Activated CD8-positive, alpha-beta memory T cell treated with anti-CD3 and anti-CD28 coated beads, Interleukin-2, amount 50 U/mL, for 24 hours (primary cell): ENCODE results near the gene A2ML1.
"Not testable (repeated sequence)": the region's sequence is repeated elsewhere in the genome, so short reads cannot be mapped to it uniquely, and the experiment has no call there.

Experiments used
- DNase-seq: peaks from one replicate; pipeline ENCODE4 v3.0.0-alpha.2; 2020; ENCODE audit errors: extremely low read depth

Gene A2ML1

DNA sequence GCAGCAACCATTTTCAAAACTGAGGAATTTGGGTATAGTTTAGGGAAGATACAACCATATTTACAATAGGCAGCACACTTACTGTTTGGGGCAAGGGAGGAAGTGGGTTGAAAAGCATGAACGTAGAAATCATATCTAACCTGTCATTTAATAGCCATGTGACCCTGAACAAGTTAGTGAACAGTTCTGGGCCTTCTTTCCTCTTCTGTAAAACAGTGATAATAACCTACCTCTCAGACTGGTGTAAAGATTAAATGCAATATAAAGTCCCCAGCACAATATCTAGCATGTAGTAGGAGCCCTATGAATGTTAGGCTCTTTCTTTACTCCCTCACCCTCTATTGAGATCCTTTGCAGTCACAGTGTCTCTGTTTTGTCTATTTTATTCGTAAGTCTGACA, 33.5 kb downstream of the A2ML1 start:
- no peak for DNase-seq

DNA sequence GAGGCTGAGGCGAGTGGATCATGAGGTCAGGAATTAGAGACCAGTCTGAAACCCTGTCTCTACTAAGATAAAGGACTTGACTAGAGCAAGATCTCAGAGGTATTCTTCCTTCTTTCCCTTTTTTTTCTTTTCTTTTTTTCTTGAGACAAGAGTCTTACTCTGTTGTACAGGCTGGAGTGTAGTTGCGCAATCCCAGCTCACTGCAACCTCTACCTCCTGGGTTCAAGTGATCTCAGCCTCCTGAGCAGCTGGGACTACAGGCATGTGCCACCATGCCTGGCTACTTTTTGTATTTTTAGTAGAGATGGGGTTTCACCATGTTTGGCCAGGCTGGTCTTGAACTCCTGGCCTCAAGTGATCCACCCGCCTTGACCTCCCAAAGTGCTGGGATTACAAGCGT, 37.0 kb downstream of the A2ML1 start:
- DNase-seq, result not testable (repeated sequence)

DNA sequence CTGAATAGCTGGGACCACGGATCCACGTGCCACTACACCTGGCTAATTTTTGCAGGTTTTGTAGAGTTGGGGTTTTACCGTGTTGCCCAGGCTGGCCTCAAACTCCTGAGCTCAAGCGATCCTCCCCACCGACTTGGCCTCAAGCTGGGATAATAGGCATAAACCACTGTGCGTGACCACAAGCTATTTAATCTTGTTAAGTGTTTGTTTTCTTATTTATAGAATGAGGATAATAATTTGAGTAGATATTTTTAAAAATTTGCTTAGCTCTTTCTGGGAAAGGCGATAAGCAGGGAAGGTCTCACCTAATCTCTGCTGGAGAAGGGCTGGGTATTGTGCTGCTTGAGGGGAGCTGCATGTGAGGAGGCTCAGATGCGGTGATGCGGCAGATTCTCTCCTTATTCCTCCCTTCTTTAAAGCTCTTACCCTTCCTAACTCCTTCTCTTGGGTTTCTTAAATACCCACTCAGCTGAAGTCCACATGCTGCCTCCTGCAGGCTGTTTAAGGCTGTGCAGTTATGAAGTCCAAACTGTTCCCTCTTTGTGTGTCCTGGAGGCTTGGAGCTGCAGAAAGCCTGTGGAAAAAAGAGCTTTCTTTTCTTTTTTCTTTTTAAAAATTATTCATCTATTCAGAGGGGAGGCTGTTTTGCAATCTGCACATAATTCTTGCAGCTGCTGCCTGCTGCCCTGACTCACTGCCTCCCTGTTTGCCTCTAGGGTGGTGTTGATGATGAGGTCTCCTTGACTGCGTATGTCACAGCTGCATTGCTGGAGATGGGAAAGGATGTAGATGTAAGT, 37.9 kb downstream of the A2ML1 start:
- no peak for DNase-seq

DNA sequence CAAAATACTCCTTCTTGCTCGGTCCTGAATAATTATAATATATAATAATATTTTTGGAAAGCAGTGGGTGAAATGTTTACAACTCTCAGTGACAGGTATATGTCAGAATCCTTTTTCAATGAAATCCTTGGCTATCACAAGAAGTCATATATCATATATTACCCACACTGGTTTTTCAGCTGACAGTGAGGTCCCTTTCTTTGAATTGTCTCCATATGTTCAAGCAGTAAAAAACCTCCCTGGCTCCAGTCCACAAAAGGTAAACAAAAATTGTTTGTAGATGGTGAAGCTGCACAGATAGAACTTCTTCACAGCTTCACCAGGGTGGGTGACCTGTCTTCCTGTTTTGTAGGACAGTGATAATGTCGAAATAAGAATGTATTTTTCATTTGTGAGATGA, 44.0 kb downstream of the A2ML1 start:
- no peak for DNase-seq

DNA sequence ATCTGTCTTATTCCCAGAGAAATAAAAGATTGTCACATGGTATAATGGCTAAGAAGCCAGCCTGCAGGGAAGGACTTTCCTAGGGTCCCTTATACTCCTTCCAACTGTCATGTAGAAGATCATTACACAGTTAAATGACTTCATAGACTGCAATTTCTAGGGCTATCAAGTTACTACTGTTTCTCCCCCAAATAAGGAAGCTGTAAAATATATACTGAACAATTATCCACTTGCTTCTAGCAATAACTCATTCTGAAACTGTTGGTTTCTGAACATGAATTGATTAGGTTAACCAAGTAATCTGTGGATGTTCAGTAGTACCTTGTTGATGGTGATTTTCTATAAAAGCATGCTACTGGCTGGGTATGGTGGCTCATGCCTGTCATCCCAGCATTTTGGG, 44.6 kb downstream of the A2ML1 start:
- no peak for DNase-seq

DNA sequence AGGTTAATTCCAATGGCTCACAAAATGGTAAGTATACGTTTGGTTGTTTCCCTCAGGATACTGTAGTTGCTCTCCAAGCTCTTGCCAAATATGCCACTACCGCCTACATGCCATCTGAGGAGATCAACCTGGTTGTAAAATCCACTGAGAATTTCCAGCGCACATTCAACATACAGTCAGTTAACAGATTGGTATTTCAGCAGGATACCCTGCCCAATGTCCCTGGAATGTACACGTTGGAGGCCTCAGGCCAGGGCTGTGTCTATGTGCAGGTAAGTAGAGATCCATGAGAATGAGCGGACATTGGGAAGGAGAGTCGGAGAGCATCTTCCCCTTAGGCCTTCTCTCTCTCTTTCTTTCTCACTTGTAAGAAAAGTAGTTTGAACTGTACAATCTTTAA, 45.4 kb downstream of the A2ML1 start:
- DNase-seq, result no peak

DNA sequence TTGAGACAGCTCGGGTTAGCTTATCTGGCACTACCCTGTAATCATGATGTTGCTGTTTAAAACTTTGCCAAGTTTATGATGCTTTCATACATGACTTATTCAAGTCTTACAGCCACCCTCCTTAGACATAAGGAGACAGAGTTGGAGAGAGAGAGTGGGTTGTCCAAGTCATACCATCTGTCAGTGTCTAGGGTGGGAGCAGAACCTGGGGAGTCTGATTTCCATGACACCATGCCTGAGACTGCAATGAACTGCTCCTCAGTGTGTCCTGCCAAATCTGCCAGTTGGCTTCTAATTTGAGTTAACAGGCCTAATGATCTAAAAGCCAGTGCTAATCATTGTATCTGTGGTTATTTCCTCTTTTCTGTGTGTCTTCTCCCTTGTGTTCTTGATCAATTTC, 48.2 kb downstream of the A2ML1 start:
- no peak for DNase-seq

DNA sequence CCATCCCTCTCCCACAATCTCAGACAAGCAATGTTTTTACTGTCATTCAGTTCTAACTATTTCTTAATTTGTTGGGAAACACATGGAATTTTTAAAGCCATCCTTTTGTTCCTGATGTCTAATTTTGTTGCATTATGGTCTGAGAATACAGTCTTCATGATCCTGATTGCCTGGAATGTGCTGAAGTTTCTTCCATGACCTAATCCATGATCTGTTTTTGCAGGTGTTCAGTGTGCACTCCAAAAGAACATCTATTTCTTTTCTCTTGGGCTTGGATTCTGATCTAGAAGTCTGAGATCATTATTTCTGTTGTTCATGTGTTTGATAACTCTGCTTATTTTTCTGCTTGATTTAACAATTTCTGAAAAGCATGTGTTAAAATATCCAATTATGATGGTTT, 48.6 kb downstream of the A2ML1 start:
- no peak for DNase-seq

DNA sequence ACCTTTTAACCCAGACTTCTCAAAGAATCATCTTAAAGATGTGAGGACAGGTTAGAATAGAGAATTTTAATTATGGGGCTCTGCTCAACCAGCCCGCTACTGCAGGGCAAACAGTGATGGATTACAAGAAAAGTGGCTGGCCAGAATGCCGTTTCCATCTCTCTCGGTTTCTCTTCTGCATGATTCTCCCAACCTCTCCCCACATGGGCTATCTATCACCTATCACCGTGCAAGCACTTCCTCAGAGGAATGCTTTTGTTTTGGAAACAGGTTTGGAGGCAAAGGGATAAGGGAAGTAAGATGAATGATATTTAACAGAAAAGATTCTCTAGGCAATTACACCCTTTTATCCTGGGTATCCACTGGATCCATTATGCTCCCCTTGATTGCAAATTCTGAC, 54.5 kb downstream of the A2ML1 start:
- no peak for DNase-seq

DNA sequence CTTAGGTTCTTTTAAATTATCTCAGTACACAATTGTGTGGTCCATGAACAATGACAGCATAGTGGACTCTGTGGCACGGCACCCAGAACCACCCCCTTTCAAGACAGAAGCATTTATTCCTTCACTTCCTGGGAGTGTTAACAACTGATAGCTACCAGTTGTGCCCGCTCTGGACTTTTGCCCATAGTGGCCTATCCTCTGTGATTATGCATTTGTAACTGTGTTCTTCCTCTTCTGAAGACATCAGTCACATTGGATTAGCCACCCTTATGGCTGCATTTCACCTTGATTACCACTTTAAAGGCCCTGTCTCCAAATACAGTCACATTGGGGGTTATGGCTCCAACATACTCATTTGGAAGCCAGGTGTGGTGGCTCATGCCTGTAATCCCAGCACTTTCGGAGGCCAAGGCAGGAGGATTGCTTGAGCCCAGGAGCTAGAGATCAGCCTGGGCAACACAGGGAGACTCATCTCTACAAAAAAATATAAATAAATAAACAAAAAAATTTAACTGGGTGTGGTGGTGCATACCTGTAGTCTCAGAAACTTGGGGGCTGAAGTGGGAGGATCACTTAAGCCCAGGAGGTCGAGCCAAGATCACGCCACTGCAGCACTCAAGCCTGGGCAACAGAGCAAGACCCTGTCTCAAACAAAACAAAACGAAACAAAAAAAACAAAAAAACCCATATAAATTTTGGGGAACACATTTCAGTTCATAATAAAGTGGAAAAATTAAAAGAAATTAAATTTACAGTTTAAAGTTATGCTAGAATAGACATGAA, 64.3 kb downstream of the A2ML1 start:
- no peak for DNase-seq

DNA sequence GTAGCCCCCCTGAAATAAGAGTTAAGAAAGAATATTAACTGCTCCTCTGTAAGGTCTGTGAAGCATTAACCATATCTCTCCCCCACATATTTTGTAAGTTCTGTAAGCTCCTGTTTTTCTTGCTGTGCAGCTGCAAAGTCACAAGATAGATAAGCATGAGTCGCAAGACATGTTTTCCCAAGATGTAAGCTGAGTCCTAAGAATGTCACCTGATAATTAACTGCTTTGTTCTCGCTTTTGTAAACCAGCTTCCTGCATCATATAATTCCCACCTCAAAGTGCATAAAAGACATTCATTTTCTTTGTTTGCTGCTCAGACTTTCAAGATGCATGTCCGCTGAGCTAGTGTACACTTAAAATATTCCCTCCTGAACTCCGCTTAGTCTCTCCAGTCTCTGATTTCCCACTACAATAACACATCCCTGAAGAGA, 64.9 kb downstream of the A2ML1 start:
- no peak for DNase-seq

DNA sequence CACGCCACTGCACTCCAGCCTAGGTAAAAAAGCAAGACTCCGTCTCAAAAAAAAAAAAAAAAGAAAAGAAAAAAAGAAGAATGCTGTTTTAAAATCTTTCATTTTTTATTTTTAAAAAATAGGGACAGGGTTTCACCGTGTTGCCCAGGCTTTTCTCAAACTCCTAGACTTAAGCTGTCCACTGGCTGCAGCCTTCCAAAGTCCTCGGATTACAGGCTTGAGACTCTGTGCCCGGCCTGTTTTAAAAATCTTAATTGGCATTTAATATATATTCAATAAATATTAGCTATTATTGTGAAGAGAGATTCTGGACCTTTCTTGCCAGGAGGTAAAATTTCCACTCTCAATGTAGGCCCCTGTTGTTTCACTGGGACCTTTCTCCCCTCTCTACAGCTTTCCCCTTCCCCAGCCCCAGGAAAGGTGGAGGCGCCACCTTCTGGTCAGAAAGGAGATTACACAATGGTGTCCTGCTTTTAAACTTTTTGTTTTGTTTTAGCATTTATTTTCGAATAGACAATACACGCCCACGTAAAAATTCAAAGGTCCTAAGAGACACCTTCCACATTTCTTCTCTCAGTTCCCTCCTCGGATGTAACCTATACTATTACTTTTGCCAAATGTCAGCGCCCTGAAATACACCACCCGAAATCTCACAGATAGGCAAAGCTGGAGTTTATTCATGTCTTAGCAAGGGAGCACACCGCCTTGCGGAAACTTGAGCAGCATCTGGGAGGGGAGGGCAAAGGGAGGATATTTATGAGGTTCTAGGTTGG, 68.1 kb downstream of the A2ML1 start:
- DNase-seq, result no peak

DNA sequence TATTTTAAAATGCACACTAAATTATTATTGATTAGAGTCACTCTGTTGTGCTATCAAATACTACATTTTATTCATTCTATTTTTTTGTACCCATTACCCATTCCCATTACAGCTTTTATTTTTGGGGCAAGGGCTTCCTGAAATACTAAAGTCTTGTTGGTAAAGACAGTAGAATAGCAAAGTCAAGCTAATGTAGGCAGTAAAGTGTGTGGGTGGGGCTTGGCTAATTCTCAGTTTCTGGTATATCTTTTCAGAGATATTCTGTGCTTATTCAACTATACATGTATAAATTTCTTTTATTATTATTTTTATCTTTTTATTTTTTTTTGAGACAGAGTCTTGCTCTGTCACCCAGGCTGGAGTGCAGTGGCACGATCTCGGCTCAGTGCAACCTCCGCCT, 69.6 kb downstream of the A2ML1 start:
- DNase-seq, result no peak

DNA sequence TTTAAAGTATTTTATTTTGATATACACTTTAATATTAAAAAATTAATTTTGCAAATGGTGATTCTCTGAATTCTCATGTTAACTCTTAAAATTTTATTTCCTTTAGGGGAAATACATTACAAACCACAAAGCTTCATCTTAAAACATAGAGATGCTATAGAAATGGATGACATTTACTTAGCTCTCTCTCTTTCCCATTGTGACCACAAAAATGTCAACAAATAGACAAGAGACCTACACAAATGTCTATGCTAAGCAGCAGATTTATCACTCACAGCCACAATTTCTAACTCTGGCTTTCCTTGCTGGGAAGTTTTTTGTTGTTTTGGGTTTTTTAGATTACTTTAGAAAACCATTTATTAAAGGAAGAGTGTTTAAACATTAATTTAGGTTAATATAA, 72.0 kb downstream of the A2ML1 start:
- DNase-seq, result no peak

DNA sequence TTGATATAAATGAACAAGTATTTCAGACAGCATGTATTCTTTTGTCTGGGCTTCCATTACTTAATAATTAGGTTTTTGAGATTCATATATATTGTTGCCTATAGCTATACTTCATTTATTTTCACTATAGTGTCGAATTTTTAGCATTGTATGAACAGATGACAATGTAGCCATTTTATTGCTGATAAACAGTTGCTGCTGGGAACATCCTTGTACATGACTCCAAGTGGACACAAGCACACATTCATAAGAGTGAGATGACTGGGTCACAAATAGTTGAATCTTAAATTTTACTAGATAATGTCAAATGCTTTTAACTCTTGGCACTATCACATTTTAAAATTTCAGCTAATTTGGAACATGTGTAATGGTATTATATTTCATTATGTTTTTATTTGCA, 72.6 kb downstream of the A2ML1 start:
- DNase-seq, result no peak

DNA sequence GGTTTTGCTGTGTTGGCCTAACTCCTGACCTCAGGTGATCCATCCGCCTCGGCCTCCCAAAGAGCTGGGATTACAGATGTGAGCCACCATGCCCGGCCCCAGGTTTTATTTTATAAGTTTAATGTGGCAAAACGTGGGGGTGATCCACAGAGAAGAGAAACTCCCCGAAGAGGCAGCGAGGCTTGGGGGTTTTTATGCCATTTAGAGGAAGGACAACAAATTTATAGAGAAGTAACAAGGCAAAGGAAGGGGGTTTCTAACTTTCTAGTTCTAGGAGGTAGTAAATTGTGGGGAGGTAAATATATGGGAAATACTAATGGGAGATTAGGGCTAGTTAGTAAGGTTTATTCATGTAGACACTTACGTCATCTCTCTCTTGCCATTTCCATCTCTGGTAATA, 74.7 kb downstream of the A2ML1 start:
- no peak for DNase-seq

DNA sequence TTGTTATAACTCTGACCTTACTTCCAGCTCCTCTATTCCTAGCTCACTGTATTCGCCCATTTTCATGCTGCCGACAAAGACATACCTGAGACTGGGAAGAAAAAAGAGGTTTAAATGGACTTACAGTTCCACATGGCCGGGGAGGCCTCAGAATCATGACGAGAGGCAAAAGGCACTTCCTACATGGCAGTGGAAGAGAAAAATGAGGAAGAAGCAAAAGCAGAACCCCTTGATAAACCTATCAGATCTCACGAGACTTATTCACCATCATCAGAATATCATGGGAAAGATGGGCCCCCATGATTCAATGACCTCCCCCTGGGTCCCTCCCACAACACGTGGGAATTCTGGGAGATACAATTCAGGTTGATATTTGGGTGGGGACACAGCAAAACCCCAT, 77.4 kb downstream of the A2ML1 start:
- DNase-seq, result no peak

DNA sequence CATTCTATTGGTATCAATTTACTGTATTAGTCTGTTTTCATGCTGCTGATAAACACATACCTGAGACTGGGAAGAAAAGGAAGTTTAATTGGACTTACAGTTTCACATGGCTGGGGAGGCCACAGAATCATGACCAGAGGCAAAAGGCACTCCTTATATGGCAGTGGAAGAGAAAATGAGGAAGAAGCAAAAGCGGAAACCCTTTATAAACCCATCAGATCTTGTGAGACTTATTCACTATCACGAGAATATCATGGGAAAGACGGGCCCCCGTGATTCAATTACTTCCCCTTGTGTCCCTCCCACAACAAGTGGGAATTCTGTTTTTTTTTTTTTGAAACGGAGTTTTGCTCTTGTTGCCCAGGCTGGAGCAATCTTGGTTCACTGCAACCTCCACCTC, 80.3 kb downstream of the A2ML1 start:
- not testable (repeated sequence) for DNase-seq

DNA sequence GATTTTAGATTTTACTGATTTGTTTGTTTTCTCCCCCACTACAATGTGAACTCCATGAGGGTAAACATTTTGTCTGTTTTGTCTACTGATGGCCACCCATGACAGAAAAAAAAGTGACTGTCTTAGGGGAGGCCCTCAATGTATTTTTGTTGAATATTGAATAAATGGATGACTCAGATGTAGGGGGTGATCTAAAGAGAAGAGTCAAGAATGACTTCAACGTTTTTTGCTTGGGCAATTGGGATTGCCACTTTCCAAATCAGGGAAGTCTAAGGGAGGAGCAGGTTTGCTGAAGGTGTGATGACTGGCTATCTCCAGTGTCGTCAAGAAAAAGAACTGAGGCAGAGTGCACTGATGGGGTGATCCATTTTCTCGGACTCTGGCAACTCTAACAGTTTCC, 81.2 kb downstream of the A2ML1 start:
- no peak for DNase-seq

DNA sequence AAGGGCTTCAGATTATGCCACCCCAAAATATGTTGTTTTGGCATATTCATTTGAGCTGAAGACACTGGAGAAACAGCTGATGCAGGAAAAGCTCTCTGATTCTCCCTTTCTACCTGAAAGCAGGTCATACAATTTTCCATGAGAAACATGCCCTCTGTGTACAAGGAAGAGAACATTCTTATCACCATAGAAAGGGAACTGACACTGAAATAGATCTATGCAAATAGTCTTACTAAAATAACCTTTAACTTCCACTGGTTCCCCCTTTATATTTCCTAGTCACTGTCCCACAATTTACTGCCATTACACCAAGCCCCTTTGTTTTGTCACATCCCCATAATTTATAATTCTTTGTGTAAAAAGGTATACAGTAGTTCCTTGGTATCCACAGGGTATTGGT, 82.2 kb downstream of the A2ML1 start:
- no peak for DNase-seq

DNA sequence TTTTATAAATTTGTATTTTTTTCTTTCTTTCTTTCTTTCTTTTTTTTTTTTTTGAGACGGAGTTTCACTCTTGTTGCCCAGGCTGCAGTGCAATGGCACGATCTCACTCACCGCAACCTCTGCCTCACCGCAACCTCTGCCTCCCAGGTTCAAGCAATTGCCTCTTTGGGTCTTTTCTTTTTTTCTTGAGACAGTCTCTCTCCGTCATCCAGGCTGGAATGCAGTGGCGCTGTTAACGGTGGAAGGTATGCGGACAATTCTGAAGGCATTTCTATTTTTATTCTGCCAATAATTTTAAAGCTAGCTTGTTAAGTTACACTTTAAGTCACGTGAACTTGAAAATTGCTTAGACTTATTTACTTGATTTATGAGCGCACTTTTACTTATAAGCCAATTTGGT, 83.1 kb downstream of the A2ML1 start:
- no peak for DNase-seq
